ENCODE data around the gene AEBP2. TPM values are rescaled to one million over a fixed set of nuclear protein-coding genes. Genes with fewer than 3 reads are reported as not detected.

Gene AEBP2
- total RNA-seq, 2 donors from 2014 or later: 29.3 to 51.7 TPM

DNA sequence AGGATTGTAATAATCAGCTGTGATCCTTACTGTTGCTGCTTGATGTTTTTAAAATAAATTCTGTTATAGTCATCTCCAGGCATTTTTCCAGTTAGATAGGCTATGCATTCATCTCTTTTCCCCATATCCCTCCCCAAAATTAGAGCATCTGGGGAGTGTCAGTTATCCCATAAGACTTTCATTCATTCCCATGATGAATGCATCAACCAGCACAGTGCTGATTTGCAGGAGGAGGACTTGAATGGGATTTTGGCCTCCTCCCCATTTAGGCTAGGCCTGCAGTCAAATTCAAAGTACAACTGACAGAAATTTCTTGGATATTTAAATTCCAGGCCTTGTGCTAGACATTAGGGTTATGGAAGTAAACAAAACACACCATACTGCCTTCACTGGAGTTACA, 99.8 kb downstream of the AEBP2 start:
- no peak overlapping the region for H3K4me3 ChIP-seq
- H3K27ac ChIP-seq: no peak overlapping the region
- H3K36me3 ChIP-seq: no peaks in the 10 kb centered on the region
- DNase-seq (ENCODE audit: low spot score): no peak
- intact Hi-C loops (cut with DNase I): no loop called here
- no peaks in the 10 kb centered on the region for H3K9me3 ChIP-seq
- no peaks in the 10 kb centered on the region for H3K4me1 ChIP-seq (replicated peaks)
- TF ChIP-seq, protein P1, sequence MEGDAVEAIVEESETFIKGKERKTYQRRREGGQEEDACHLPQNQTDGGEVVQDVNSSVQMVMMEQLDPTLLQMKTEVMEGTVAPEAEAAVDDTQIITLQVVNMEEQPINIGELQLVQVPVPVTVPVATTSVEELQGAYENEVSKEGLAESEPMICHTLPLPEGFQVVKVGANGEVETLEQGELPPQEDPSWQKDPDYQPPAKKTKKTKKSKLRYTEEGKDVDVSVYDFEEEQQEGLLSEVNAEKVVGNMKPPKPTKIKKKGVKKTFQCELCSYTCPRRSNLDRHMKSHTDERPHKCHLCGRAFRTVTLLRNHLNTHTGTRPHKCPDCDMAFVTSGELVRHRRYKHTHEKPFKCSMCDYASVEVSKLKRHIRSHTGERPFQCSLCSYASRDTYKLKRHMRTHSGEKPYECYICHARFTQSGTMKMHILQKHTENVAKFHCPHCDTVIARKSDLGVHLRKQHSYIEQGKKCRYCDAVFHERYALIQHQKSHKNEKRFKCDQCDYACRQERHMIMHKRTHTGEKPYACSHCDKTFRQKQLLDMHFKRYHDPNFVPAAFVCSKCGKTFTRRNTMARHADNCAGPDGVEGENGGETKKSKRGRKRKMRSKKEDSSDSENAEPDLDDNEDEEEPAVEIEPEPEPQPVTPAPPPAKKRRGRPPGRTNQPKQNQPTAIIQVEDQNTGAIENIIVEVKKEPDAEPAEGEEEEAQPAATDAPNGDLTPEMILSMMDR (IDR thresholded peaks at IDR 0.05): no peak
- TF ChIP-seq POLR2AphosphoS5 (IDR thresholded peaks at IDR 0.05) (no peak), POLR2A (IDR thresholded peaks at IDR 0.05) (no peak)
- no peaks in the 10 kb centered on the region for H3K27me3 ChIP-seq (replicated peaks; ENCODE audit: insufficient read depth)

DNA sequence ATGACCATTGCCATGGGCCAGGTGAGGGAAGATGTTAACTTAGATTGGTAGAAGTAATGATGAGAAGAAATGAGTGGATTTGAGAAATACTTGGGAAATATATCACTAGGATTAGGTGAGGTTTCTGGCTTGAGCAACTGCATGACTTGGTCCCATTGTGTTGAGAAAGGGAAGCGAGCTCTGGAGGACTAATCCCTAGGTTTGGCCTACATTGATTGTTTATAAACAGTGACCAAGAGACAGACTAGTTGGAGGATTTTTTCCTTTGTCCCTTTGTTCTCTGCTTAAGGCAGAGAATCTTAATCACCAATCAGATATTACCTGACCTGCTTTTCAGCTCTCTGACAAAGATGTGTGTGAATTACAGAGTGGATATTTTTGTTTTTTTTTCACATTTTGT, 100.5 kb downstream of the AEBP2 start:
- Histone ChIP-seq H3K27me3 (replicated peaks; ENCODE audit: insufficient read depth) (no peaks in the 10 kb centered on the region), H3K4me1 (replicated peaks) (no peaks in the 10 kb centered on the region), H3K9me3 (no peaks in the 10 kb centered on the region), H3K4me3 (no peak overlapping the region), H3K27ac (no peak overlapping the region), H3K36me3 (no peaks in the 10 kb centered on the region)
- 84% methylated on average over 1 of the region's 1 CpG for WGBS
- intact Hi-C loops (cut with DNase I): no loop called here
- TF ChIP-seq, protein P1 (IDR thresholded peaks at IDR 0.05): no peak
- TF ChIP-seq POLR2A (IDR thresholded peaks at IDR 0.05): no peak
- no peak for TF ChIP-seq POLR2AphosphoS5 (IDR thresholded peaks at IDR 0.05)
- no peak for DNase-seq (ENCODE audit: low spot score)

DNA sequence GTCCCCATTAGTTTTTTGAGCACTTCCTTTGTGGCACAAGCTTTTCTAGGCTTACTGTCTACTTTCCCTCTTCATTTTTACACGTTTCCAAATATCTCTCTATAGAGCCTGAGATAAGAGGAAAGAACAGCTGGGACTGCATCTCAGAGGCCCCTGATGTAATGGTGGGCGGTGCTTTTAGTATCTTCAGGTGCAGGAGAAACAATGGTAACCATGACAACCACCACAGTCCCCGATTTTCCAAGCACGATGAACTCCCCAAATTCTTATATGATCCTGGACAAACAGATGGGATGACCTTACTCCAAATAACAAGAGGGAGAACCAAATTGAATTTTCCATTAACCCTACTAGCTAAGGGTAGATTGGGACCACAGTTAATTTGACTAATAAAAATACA, 103.3 kb downstream of the AEBP2 start:
- 70% methylated on average over 4 of the region's 4 CpGs for WGBS
- H3K27me3 ChIP-seq (replicated peaks; ENCODE audit: insufficient read depth): no peaks in the 10 kb centered on the region
- H3K9me3 ChIP-seq: no peaks in the 10 kb centered on the region
- no peaks in the 10 kb centered on the region for H3K36me3 ChIP-seq
- no peak overlapping the region for H3K4me3 ChIP-seq
- H3K4me1 ChIP-seq (replicated peaks): no peaks in the 10 kb centered on the region
- no peak overlapping the region for H3K27ac ChIP-seq
- intact Hi-C loops (cut with DNase I): no loop called here
- no peak for DNase-seq (ENCODE audit: low spot score)
- TF ChIP-seq POLR2A (IDR thresholded peaks at IDR 0.05) (no peak), POLR2AphosphoS5 (IDR thresholded peaks at IDR 0.05) (no peak)
- TF ChIP-seq, protein P1 (IDR thresholded peaks at IDR 0.05): no peak

DNA sequence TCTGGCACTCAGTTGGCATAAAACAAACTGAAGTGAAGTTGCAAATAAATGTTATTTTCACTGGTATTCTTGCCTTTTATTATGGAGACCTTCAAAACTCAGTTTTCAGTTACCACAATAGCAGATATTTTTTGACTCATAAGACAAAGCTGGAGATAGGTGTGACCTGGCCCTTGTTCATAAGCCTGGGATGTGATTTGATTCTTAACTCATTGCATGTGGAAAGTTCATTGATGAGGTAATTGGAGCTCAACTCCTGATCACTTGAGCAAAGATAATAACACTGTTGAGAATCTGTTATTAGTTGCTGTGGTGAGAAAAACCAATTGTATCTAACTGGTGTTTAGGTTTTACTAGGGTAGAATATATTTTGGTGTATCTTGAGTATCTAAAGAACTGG, 105.1 kb downstream of the AEBP2 start:
- no peaks in the 10 kb centered on the region for H3K27me3 ChIP-seq (replicated peaks; ENCODE audit: insufficient read depth)
- intact Hi-C loops (cut with DNase I): no loop called here
- no peak overlapping the region for H3K4me3 ChIP-seq
- H3K36me3 ChIP-seq: no peaks in the 10 kb centered on the region
- TF ChIP-seq, protein P1 (IDR thresholded peaks at IDR 0.05): no peak
- TF ChIP-seq POLR2AphosphoS5 (IDR thresholded peaks at IDR 0.05) (no peak), POLR2A (IDR thresholded peaks at IDR 0.05) (no peak)
- H3K9me3 ChIP-seq: no peaks in the 10 kb centered on the region
- no peak overlapping the region for H3K27ac ChIP-seq
- DNase-seq (ENCODE audit: low spot score): no peak
- no peaks in the 10 kb centered on the region for H3K4me1 ChIP-seq (replicated peaks)

DNA sequence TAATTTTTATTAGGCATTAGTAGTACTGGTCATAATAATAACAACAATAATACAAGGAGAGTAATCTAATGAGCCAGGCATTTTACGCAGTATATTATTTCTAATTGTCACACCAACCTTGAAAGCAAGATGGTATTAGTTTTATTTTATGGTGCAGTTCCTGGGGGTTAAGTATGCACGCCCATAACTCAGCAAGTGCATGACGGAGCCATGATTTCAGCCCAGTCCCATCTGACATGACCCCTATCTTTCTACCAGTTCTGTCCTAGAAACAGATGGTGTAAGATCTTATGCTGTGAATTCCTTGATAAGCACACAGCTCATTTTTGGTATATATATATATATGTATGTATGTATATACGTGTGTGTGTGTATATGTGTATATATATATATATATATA, 106.0 kb downstream of the AEBP2 start:
- H3K4me3 ChIP-seq: no peak overlapping the region
- no peaks in the 10 kb centered on the region for H3K9me3 ChIP-seq
- H3K36me3 ChIP-seq: no peaks in the 10 kb centered on the region
- no peak for DNase-seq (ENCODE audit: low spot score)
- 83% methylated on average over 4 of the region's 4 CpGs for WGBS
- TF ChIP-seq POLR2A (IDR thresholded peaks at IDR 0.05) (no peak), POLR2AphosphoS5 (IDR thresholded peaks at IDR 0.05) (no peak)
- intact Hi-C loops (cut with DNase I): no loop called here
- H3K4me1 ChIP-seq (replicated peaks): no peaks in the 10 kb centered on the region
- no peaks in the 10 kb centered on the region for H3K27me3 ChIP-seq (replicated peaks; ENCODE audit: insufficient read depth)
- H3K27ac ChIP-seq: no peak overlapping the region
